NCI-H82 (cell line): ENCODE measurements around the gene PPL.

Source experiments
- DNase-seq: peaks from one replicate; lab custom pipeline; 2025; lab: John Stamatoyannopoulos, UW

Gene PPL

DNA sequence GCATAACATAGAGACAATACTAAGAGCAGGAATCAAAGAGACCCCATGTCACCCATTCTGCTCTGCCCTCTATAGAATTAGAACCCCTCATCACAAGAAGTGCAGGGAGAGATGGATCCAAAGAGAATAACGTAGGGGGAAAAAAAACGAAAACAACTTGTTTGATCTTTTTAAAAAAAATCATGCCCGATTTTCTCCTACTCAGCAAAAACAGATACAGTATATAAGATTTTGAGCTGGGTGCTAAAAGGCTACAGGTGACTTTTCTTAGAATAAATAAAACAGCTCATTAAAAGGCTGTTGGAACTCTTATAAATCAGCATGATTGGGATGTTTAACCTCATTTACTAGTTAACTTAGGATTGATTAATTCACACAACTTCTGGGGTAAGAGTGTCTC, 72.2 kb downstream of the PPL start:
- no peak for DNase-seq

DNA sequence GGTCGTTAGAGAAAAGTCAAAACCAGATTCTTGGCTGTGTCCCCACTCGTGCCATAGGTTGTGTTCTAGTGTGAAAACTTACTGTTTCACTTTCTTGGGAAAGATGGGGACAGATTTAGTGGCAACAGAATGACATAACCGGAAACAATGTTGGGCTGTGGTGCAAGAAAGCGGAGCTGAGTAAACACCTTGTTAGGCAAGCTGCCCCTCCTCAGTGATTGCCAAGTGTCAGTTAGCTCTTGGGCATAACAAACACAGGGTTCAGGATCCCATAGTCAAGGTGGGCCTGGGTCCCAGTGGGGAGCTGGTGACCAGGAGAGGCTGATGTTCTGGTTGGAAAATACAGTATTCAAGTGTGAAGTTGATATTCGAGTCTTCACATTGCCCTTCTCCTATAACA, 74.3 kb downstream of the PPL start:
- no peak for DNase-seq

DNA sequence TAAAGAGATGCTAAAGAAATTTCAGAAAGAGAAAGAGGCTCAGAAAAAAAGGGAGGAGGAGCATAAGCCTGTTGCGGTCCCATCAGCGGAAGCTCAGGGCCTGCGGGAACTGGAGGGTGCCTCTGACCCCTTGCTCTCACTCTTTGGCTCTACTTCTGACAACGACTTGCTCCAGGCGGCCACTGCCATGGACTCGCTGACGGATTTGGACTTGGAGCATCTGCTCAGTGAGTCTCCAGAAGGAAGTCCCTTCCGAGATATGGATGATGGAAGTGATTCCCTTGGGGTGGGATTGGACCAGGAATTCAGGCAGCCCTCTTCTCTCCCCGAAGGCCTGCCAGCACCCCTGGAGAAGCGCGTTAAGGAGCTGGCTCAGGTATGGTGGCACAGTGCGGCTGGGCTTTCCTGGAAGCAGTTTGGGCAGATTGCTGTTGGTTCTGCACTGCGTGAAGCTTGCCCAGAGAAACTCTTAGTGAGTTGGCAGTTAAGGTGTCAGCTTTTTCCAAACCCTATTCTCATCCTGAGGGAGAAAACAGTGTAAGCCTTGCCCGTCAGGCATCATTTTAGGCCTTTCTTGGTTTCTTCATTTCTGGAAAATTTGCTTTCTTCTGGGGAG, 76.1 kb downstream of the PPL start:
- no peak for DNase-seq

DNA sequence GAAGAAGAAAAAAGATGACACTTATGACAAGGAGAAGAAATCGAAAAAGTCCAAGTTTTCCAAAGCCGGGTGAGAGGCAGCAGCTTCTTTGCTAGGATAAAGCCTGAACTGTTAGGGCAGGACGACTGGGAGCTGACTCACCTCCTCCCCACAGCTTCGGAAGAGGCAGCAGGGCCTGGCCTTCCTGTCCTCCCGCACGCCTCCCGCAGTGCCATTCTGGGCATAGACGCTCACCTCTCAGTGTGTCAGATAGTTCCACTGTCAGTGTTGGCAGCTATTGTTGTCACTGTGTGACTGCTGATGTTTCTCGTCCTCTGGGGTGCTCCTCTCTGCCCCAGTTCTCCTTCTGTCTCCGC, 77.1 kb downstream of the PPL start:
- no peak for DNase-seq

DNA sequence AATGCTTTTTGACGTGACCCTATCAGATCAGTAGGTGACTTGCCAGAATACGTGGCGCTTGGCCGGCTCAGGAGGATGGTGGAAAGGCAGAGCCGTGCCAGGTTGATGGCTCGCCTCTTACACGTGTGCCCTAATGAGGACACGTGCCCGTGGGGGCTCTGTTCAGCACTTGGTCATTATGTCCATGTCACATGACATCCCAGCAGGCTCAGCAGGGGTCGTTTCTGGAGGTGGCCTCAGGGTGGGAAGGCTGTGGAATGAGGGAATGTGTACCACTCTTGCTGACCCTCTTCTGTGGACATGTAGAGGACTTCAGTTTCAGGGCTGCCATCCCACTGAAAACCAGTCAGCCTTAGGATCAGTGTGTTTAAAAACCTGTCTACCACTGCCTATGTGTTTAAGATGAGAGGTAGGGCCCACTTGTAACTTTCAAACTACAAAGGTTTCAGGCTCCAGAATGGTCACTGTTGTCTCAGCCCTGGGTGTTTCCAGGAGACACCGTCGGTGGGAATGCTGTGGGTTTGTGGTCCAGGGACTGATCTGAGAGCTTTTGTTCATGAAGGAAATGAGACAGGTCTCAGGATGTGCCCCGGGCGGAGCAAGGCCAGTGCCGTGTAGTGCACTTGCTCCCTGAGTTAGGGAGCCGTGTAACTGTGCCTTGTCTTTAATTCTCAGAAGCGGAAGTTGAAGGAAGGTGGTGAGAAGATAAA, 77.6 kb downstream of the PPL start:
- DNase-seq = no peak

DNA sequence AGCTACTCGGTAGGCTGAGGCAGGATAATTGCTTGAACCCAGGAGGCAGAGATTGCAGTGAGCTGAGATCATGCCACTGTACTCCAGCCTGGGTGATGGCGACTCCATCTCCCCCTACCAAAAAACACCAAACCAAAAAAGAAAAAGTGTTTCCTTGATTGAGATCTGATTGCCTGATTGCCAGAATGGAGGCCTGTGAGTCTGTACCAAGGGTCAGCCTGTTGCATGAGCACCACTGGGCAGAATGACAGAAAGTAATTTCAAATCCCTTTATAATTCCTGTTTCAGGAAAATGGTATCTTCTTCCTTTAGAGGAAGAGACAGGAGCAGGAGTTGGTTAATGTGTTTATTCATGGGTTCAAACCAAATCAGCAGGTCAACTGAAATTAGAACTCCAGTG, 81.1 kb downstream of the PPL start:
- DNase-seq = no peak

DNA sequence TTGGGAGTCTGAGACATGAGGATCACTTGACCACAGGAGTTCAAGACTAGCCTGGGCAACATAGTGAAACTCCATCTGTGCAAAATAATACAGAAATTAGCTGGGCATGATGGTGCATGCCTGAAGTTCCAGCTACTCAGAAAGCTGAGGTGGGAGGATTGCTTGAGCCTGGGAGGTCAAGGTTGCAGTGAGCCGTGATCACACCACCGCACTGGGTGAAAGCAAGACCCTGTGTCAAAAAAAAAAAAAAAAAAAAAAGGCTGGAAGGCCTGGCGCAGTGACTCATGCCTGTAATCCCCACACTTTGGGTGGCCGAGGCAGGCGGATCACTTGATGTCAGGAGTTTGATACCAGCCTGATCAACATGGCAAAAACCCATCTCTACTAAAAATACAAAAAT, 81.6 kb downstream of the PPL start:
- DNase-seq = no peak

- no peak for DNase-seq
Measured at GRCh38 chr16:4852221-4852872, 84.6 kb downstream of the PPL start.

DNA sequence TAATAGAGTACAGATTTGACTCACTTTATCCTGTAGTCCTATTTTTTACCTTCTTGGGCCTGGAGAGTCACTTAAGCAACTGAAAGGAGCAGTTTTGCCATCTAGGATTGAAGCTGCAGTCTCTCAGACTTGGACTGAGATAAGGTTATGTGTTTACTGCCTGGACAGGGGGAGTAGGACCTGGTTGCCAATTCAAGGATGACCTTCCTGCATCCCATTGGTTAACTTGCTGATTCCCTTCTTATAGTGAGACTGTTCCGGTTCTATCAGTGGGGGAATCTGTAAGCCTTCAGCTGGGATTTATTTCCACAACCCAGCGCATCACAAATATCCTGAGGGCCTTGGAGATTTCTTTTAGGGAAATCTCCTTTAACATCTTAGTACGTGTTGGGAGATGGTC, 86.7 kb downstream of the PPL start:
- DNase-seq = no peak

- DNase-seq = peak; percentile 40
Measured at GRCh38 chr16:4847774-4848587, 89.0 kb downstream of the PPL start.

DNA sequence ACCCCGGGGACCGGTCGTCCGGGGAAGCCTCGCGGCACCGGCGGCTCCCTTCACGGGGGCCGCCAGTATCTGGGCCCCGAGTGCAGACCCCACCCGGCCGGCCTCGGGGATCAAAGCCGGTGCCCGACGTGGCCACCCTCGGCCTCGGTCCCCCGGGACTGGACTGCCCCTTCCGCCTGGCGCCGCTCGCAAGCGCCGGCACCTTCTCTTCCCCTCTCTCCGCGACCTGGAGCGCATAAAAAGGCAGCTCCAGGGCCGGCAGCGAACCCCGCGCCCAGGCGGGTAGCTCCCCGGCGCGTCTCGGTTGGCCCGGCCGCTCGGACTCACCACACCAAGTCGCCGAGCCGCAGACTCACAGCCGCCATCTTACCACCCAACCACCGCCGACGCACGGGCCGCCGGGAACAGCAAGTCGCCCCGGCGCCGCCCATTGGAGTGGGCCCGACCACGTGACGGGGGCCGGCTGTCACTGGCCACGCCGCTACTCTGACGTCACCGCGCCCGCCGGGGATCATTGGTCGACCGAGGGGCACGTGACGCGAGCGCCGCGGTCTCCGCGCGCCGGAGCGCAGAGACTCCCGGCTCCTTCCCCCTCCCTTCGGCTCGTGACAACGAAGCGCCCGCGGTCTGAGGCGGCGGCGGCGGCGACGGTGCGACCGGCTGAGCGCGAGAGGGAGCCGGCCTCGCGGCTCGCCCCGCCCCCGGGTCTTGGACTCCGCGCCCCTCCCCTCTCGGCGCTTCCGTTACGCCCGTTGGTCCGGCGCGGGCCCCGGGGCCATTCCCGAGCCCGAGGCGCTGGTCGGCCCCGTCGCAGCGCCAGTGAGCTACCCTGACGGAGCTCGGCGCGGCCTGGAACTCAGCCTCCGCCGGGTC, 89.8 kb downstream of the PPL start, which contains the start of the genes GLYR1 and UBN1:
Gene GLYR1 (minus strand): TSS at position 388 of the 873 bp plus-strand sequence. CDS start 23 bp downstream, at position 365.
Gene UBN1 (plus strand): TSS at position 581 of the 873 bp plus-strand sequence. CDS start 5,437 bp downstream, outside the sequence.
- DNase-seq = peak; percentile 98

GRCh38 chr16:4846503-4846900, 90.4 kb downstream of the PPL start:
- DNase-seq = peak; percentile 26

DNA sequence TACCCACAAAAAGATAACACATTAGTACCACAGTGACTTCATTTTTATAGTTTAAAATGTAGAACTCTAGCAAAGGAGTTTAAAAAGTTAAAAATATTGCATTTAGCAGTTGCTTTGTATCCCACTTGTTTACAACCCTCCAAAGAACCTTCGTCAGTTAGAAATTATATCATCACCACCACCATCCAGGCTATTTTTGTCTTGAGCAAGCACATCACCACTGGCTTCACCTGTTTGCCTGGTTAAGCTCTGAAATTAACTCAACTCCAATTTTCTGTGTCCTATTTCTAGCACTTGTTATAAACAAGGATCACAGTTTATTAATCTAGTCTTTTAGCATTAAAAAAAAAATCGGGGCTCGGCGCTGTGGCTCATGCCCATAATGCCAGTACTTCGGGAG, 96.0 kb downstream of the PPL start:
- no peak for DNase-seq

DNA sequence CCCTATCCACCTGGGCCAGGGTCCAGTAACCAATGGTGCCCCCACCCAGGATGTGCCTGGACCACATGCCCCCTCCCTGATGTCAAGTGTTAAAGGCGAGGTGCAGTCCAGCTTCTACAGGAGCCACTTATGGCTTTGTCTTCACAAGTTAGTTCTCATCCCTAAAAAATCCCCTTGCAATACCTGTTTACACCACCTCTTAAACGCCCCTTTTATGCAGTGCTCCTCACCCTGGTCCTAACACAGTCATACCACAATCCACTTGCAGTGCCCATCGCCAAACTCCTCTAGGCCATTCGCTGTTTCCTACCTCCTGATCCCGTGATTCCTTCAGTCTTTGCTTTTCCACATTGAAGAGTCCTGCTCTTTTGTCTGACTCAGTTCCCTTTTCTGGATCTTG, 97.0 kb downstream of the PPL start:
- no peak for DNase-seq

- DNase-seq = no peak
Measured at GRCh38 chr16:4837733-4838501, 99.0 kb downstream of the PPL start.

DNA sequence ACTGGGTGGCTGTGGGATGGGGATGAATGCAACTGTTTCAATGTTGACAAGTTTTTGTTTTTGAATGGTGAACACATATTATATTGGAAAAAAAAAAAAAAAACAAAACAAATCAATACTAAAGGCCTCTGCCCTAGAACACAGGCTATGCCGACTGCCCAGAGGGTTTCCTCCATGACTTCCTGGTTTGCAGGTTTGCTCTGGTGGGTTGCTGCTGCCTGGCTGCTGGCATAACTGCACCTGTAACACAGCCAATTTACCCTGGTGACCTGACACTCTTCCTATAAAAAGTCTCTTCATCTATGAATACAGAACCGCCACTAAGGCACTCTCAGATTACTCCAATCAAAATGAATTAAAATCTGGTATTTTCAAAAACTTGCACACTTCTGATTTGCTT, 100.2 kb downstream of the PPL start:
- DNase-seq = no peak

DNA sequence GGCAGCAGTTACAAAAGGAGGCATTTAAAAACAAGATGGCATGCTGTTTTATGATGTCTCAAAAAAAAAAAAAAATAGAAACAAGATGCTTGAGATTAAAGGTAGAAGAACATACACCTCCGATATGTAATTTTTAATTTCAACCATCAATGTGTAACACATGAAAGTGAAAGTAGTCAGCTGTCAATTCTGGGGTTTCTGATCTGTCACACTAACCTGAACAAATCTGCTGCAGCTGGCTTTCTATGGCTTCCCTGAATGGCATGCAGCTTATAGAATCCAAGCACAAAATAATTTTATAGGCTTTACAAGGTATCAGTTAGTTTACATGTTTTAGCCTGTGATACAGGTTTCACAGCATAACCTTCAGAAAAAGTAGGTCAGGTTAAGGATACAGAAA, 103.4 kb downstream of the PPL start:
- no peak for DNase-seq

- no peak for DNase-seq
Measured at GRCh38 chr16:4832698-4833343, 104.1 kb downstream of the PPL start.
